BLaER1 (cell line): Measurements from ENCODE around the gene EIF4A3.

Experiments
- H3K27ac ChIP-seq: shearing (Covaris generic); formaldehyde crosslinking; 2 replicates; pipeline ENCODE4 v1.8.1; 2022
- H3K27me3 ChIP-seq: shearing (Covaris generic); formaldehyde crosslinking; 2 replicates; pipeline ENCODE4 v1.8.1; 2022
- H3K36me3 ChIP-seq: shearing (Covaris generic); formaldehyde crosslinking; 2 replicates; pipeline ENCODE4 v1.8.1; 2022
- H3K4me1 ChIP-seq: shearing (Covaris generic); formaldehyde crosslinking; 2 replicates; pipeline ENCODE4 v1.8.1; 2022
- H3K4me2 ChIP-seq: shearing (Covaris generic); formaldehyde crosslinking; 2 replicates; pipeline ENCODE4 v1.8.1; 2022
- H3K4me3 ChIP-seq: shearing (Covaris generic); formaldehyde crosslinking; 2 replicates; pipeline ENCODE4 v1.8.1; 2022
- H3K9ac ChIP-seq: shearing (Covaris generic); formaldehyde crosslinking; 2 replicates; pipeline ENCODE4 v1.8.1; 2022
- H3K9me3 ChIP-seq: shearing (Covaris generic); formaldehyde crosslinking; 2 replicates; pipeline ENCODE4 v1.8.1; 2022
- H4K20me1 ChIP-seq: shearing (Covaris generic); formaldehyde crosslinking; 2 replicates; pipeline ENCODE4 v1.8.1; 2022
- Cebpa-rat ChIP-seq: shearing (Covaris generic); IDR thresholded peaks from 2 replicates; pipeline ENCODE4 v1.8.1; 2022

Gene EIF4A3

DNA sequence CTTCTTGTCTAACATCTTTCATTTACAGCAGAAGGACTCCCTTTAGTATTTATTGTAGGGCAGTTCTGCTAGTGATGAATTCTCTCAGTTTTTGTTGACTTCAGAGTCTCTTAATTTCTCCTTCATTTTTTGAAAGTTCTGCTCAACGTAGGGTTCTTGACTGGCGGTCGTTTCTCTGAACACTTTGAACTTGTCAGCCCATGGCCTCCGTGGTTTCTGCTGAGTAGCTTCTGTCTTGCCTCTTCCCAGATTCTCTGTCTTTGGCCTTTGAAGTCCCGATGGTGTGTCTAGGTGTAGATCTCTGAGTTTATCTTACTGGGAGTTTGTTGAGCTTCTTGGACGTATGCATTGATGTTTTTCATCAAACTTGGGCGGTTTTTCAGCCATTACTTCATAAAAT lies 32.2 kb downstream of the EIF4A3 start:
- H3K4me1 ChIP-seq: peaks cover 47% of the 10 kb centered on the region
- no peaks in the 10 kb centered on the region for H3K27me3 ChIP-seq
- H4K20me1 ChIP-seq: peaks cover 22% of the 10 kb centered on the region
- no peak overlapping the region for H3K9ac ChIP-seq
- no peak overlapping the region for H3K4me2 ChIP-seq
- TF ChIP-seq Cebpa-rat: no peak
- peaks cover 10% of the 10 kb centered on the region for H3K9me3 ChIP-seq
- no peak overlapping the region for H3K4me3 ChIP-seq
- peaks cover 4% of the 10 kb centered on the region; the same call in 1 of the 2 replicates for H3K36me3 ChIP-seq
- no peak overlapping the region for H3K27ac ChIP-seq

- peaks cover 6% of the 10 kb centered on the region; the same call in 1 of the 2 replicates for H3K36me3 ChIP-seq
- H3K4me3 ChIP-seq: peak overlapping the region; percentile 41
- H3K4me1 ChIP-seq: peaks cover 35% of the 10 kb centered on the region
- H3K27me3 ChIP-seq: no peaks in the 10 kb centered on the region
- H4K20me1 ChIP-seq: peaks cover 28% of the 10 kb centered on the region
- H3K9ac ChIP-seq: 0 out of 2 replicates have a peak overlapping the region, but pooled peaks have one; percentile 25
- peak overlapping the region; percentile 36 for H3K27ac ChIP-seq
- H3K9me3 ChIP-seq: peaks cover 10% of the 10 kb centered on the region
- peak overlapping the region; percentile 82 for H3K4me2 ChIP-seq
- TF ChIP-seq Cebpa-rat: no peak
Observed at GRCh38 chr17:80113033-80113484, 33.9 kb downstream of the EIF4A3 start.

GRCh38 chr17:80112471-80113032 lies 34.4 kb downstream of the EIF4A3 start:
- Histone ChIP-seq H3K9ac (no peak overlapping the region), H3K27ac (no peak overlapping the region), H3K27me3 (no peaks in the 10 kb centered on the region), H3K4me1 (peaks cover 35% of the 10 kb centered on the region), H3K36me3 (peaks cover 6% of the 10 kb centered on the region; the same call in 1 of the 2 replicates), H3K4me3 (peak overlapping the region; percentile 41), H3K4me2 (peak overlapping the region; percentile 82), H3K9me3 (peaks cover 10% of the 10 kb centered on the region), H4K20me1 (peaks cover 28% of the 10 kb centered on the region)
- TF ChIP-seq Cebpa-rat: no peak

DNA sequence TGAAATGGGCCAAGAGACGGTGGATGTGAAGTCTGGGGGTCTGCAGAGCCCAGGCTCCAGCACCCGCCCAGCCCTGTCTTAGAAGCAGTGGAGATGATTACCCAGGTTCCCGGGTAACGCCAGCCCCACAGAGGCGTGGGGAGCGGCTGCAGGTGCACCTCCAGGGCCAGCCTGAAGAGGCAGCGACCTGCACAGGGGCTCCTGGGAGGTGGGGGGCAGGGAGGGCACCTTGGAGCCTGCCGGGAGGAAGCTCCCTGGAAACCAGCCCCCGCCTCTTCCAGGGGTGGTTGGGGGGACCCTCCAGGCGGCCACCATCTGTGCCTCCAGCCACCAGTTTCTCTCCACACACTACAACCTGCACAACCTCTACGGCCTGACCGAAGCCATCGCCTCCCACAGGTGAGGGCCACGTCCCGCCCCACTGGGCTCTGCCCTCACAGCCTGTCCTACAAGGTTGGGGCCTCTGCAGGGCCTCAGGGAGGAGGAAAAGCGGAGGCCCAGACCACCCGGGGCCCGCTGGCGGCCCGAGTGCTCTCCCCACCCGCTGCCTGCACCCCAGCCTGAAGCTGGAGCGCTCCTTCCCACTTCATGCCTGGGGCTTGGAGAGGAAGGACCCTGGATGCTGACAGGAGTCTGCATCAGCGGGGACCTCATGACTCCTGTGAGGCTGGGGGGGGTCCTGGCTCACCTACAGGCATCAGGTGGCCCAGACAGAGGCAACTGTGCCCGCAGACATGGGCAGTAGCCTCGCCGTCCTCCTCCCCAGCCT lies 35.0 kb downstream of the EIF4A3 start:
- Histone ChIP-seq H3K4me1 (peaks cover 35% of the 10 kb centered on the region), H3K4me3 (no peak overlapping the region), H3K36me3 (peaks cover 6% of the 10 kb centered on the region; the same call in 1 of the 2 replicates), H3K9ac (no peak overlapping the region), H3K9me3 (peaks cover 10% of the 10 kb centered on the region), H4K20me1 (peaks cover 28% of the 10 kb centered on the region), H3K27me3 (no peaks in the 10 kb centered on the region), H3K27ac (no peak overlapping the region), H3K4me2 (peak overlapping the region; percentile 82)
- no peak for TF ChIP-seq Cebpa-rat

- peaks cover 6% of the 10 kb centered on the region; the same call in 1 of the 2 replicates for H3K36me3 ChIP-seq
- peaks cover 40% of the 10 kb centered on the region for H3K4me1 ChIP-seq
- TF ChIP-seq Cebpa-rat: no peak
- no peak overlapping the region for H3K27ac ChIP-seq
- peaks cover 28% of the 10 kb centered on the region for H4K20me1 ChIP-seq
- H3K4me2 ChIP-seq: 0 out of 2 replicates have a peak overlapping the region, but pooled peaks have one; percentile 82
- no peak overlapping the region for H3K9ac ChIP-seq
- H3K27me3 ChIP-seq: no peaks in the 10 kb centered on the region
- peaks cover 10% of the 10 kb centered on the region for H3K9me3 ChIP-seq
- H3K4me3 ChIP-seq: no peak overlapping the region
Observed at GRCh38 chr17:80110927-80111701, 35.8 kb downstream of the EIF4A3 start.

GRCh38 chr17:80110447-80110812 lies 36.5 kb downstream of the EIF4A3 start:
- Histone ChIP-seq H3K9ac (no peak overlapping the region), H3K4me2 (no peak overlapping the region), H4K20me1 (peaks cover 28% of the 10 kb centered on the region), H3K36me3 (peaks cover 6% of the 10 kb centered on the region; the same call in 1 of the 2 replicates), H3K27me3 (no peaks in the 10 kb centered on the region), H3K4me3 (no peak overlapping the region), H3K9me3 (peaks cover 8% of the 10 kb centered on the region), H3K27ac (no peak overlapping the region), H3K4me1 (peaks cover 45% of the 10 kb centered on the region)
- no peak for TF ChIP-seq Cebpa-rat

DNA sequence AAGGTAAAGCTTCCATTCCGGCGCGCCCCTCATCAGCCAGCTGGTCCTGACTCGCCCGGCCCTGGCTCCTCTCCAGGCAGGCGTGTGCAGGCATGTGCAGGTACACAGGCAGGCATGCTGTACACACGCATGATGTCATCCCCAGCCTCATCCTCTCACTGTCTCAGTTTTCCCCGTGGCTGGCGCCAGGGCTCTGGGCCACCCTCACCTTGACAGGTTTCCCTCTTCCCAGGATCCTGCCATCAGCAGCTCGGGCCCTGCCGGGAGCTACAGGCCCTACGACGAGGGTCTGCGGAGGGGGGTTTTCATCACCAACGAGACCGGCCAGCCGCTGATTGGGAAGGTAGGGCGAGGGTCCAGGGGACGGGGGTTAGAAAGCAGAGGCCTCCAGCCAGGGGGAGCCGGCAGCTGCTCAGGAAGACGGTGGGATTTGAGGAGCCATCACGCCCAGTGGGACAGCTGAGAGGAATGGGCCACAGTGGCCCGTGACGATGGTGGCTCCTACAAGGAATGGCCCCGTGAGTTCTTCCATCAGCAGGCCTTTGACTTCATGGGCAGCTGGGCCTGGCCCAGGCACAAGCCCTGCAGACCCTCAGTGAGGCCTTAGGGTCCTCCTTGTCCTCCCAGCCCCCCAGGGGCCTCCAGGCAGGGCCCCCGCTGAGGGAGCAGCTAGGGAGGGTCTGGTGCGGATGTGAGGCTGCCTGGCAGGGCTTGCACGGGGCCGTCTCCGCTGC lies 37.0 kb downstream of the EIF4A3 start:
- Histone ChIP-seq H3K9me3 (peaks cover 2% of the 10 kb centered on the region), H3K4me3 (no peak overlapping the region), H4K20me1 (peaks cover 28% of the 10 kb centered on the region), H3K36me3 (peaks cover 6% of the 10 kb centered on the region; the same call in 1 of the 2 replicates), H3K4me2 (no peak overlapping the region), H3K27ac (no peak overlapping the region), H3K27me3 (no peaks in the 10 kb centered on the region), H3K4me1 (peaks cover 45% of the 10 kb centered on the region), H3K9ac (no peak overlapping the region)
- no peak for TF ChIP-seq Cebpa-rat

DNA sequence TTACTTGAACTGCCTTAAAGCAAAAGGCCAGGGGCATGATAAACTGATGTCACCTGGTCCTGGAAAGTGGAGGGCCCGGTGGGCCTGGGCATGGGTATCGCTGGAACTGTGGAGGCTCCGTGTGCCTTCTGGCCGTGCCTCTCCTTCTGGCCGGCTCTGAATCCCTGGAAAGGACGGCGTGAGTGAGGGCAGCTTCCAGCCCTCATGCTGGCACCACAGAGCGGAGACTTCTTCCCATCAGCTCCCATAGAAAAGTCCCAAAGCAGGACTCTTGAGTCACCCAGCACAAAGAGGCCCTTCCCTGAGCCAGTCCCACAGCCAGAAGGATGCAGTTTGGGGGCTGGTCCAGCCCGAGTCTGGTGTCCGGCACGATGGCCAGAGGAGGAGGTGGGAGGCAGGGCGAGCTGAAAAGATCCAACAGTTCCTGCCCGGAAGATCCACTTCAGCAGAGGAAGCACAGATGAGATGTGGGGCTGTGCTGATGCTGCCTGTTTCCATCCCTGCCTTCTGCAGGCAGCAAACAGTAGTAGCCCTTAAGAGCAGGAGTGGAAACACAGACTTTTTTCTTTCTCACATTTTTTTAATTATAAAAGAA lies 37.8 kb downstream of the EIF4A3 start:
- H3K4me1 ChIP-seq: peaks cover 38% of the 10 kb centered on the region
- peaks cover 6% of the 10 kb centered on the region; the same call in 1 of the 2 replicates for H3K36me3 ChIP-seq
- no peak overlapping the region for H3K4me3 ChIP-seq
- H3K9me3 ChIP-seq: no peaks in the 10 kb centered on the region
- no peak overlapping the region for H3K9ac ChIP-seq
- H3K4me2 ChIP-seq: no peak overlapping the region
- no peak for TF ChIP-seq Cebpa-rat
- H4K20me1 ChIP-seq: peaks cover 28% of the 10 kb centered on the region
- no peak overlapping the region for H3K27ac ChIP-seq
- H3K27me3 ChIP-seq: no peaks in the 10 kb centered on the region
